GM19452 (cell line): Measurements from ENCODE around the gene ANO1.

ENCODE experiments used
- ATAC-seq: cut with Tn5 transposase; IDR thresholded peaks from one replicate; pipeline ENCODE4 v1.9.1; 2021; ENCODE audit not compliant: unreplicated experiment

The ANO1 gene

GRCh38 chr11:70050243-70050642, 27.9 kb upstream of the ANO1 start:
- ATAC-seq = no peak

GRCh38 chr11:70054004-70054403, 24.1 kb upstream of the ANO1 start:
- no peak for ATAC-seq

- ATAC-seq = no peak
These were observed 22.7 kb upstream of the ANO1 start for GRCh38 chr11:70055444-70055843.

- ATAC-seq = no peak
These were observed 21.0 kb upstream of the ANO1 start for GRCh38 chr11:70057080-70057479.

GRCh38 chr11:70059971-70060370, 18.1 kb upstream of the ANO1 start:
- no peak for ATAC-seq

- ATAC-seq = no peak
These were observed 17.4 kb upstream of the ANO1 start for GRCh38 chr11:70060611-70061293.

- no peak for ATAC-seq
These were observed 16.4 kb upstream of the ANO1 start for GRCh38 chr11:70061734-70062133.

- ATAC-seq = no peak
These were observed 15.0 kb upstream of the ANO1 start for GRCh38 chr11:70063121-70063520.

GRCh38 chr11:70063555-70063954, 14.6 kb upstream of the ANO1 start:
- no peak for ATAC-seq

GRCh38 chr11:70064008-70064725, 13.9 kb upstream of the ANO1 start:
- ATAC-seq = no peak

GRCh38 chr11:70064726-70065317, 13.3 kb upstream of the ANO1 start:
- ATAC-seq = no peak

- ATAC-seq = no peak
These were observed 12.6 kb upstream of the ANO1 start for GRCh38 chr11:70065318-70066135.

- no peak for ATAC-seq
These were observed 12.0 kb upstream of the ANO1 start for GRCh38 chr11:70066136-70066520.

GRCh38 chr11:70066628-70067027, 11.5 kb upstream of the ANO1 start:
- ATAC-seq = no peak

GRCh38 chr11:70067036-70067435, 11.1 kb upstream of the ANO1 start:
- ATAC-seq = no peak

GRCh38 chr11:70067591-70068341, 10.4 kb upstream of the ANO1 start:
- no peak for ATAC-seq

GRCh38 chr11:70068345-70068744, 9.8 kb upstream of the ANO1 start:
- no peak for ATAC-seq

GRCh38 chr11:70068950-70069349, 9.2 kb upstream of the ANO1 start:
- no peak for ATAC-seq

GRCh38 chr11:70070706-70071105, 7.4 kb upstream of the ANO1 start:
- ATAC-seq = no peak

- ATAC-seq = no peak
These were observed 6.1 kb upstream of the ANO1 start for GRCh38 chr11:70071996-70072395.

GRCh38 chr11:70072461-70072860, 5.7 kb upstream of the ANO1 start:
- no peak for ATAC-seq
